ENCODE data around the gene COPS2.

- no peak for TF ChIP-seq CTCF (IDR thresholded peaks at IDR 0.05 in 2 of 3, conservative IDR thresholded peaks at IDR 0.05 in 1 of 3; ENCODE audit: insufficient read depth in 2 of 3, low read depth in 1 of 3, low read length in 3 of 3)
- TF ChIP-seq TCF15 (CRISPR knock-in tag; IDR thresholded peaks at IDR 0.05), result no peak
- no peak for TF ChIP-seq EP300 (IDR thresholded peaks at IDR 0.05; ENCODE audit: low read length)
- TF ChIP-seq JUNB (CRISPR knock-in tag; conservative IDR thresholded peaks at IDR 0.05), result no peak
- TF ChIP-seq ZEB2 (IDR thresholded peaks at IDR 0.05), result no peak
- TF ChIP-seq ZNF274 (IDR thresholded peaks at IDR 0.05; ENCODE audit: borderline replicate concordance, low read depth, low read length), result no peak
- TF ChIP-seq ZNF384 (IDR thresholded peaks at IDR 0.05; ENCODE audit: low read depth, low read length), result no peak
- TF ChIP-seq CBX5 (IDR thresholded peaks at IDR 0.05; ENCODE audit: borderline replicate concordance, low read depth), result no peak
- no peak for TF ChIP-seq EZH2 (IDR thresholded peaks at IDR 0.05; ENCODE audit: borderline replicate concordance, low read depth, low read length)
- TF ChIP-seq PHF20 (IDR thresholded peaks at IDR 0.05; ENCODE audit: partially characterized antibody), result no peak
- no peak for TF ChIP-seq SAP30 (IDR thresholded peaks at IDR 0.05; ENCODE audit: borderline replicate concordance, insufficient read depth, low read depth, low read length, poor library complexity, severe bottlenecking)
- TF ChIP-seq STAG1 (CRISPR knock-in tag; IDR thresholded peaks at IDR 0.05; ENCODE audit: borderline replicate concordance), result no peak
- TF ChIP-seq STAT5B (CRISPR knock-in tag; IDR thresholded peaks at IDR 0.05), result no peak
These were observed 632 bp upstream of the COPS2 start for GRCh38 chr15:49155834-49156627.
